T-helper 1 cell treated with Interleukin-12 subunit alpha and Interleukin-12 subunit beta and Interleukin-4 antibody, amounts not matched to agents 30 ng/mL and 1 ng/mL, for 36 hours (primary cell): ENCODE measurements around the gene GALNT9. TPM values are rescaled to one million over a fixed set of nuclear protein-coding genes. Genes with fewer than 3 reads are reported as not detected.
"Not testable (repeated sequence)": the region's sequence is repeated elsewhere in the genome, so short reads cannot be mapped to it uniquely, and the experiment has no call there.

Experiments used
- intact Hi-C: fragments of 100-400 bp; cut with micrococcal nuclease; formaldehyde crosslinking; loops from one replicate; pipeline ENCODE4 v1.15.1; 2024
- total RNA-seq: library from RNA; stranded (reverse); gene quantifications from 2 replicates; pipeline ENCODE4 v1.2.3, GENCODE V29; 2022

GALNT9 gene
- total RNA-seq: not detected in 2 replicates

DNA sequence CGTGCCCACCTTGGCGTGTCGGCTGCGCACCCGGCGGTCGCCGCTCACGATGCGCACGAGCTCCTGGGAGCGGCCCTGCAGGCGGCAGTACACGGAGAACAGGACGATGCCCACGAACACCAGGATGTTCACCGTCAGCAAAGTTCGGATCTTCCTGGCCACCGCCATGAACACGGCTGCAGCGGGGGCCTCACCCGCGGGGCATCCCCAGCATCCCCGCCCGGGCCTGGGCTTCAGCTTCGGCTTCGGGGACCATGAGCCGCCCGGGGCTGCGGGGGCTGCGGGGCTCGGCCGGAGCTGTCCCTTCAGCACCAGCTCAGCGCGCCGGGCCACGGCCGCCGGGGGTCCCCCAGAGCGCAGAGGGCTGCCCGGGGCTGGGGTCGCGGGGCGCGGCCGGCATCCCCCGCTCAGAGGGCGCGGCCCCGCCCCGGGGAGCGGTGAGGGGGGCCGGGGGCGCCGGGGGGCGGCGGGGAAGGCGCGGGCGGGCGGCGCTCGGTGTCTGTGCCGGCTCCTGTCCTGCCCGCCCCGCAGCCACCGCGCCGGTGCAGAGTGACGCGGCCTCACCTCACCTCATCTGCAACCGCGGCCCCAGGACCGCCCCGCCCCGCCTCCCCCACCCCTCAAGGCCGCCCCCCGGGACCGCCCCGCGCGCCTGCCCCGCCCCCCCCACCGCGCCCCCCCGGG lies at the start of gene GALNT9:
TSS of gene GALNT9 (minus strand) at position 554 of the 684 bp plus-strand sequence. CDS start at position 168, 386 bp downstream.
- intact Hi-C loops: no loop called here

DNA sequence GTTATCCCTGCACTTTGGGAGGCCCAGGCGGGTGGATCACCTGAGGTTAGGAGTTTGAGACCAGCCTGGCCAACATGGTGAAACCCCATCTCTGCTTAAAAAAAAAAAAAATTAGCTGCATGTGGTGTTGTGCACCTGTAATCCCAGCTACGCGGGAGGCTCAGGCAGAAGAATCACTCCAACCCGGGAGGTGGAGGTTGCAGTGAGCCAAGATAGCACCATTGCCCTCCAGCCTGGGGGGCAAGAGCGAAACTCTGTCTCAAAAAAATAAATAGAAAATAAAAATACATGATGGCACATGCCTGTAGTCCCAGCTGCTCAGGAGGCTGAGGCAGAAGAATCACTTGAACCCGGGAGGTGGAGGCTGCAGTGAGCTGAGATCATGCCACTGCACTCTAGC lies 49.7 kb upstream of the GALNT9 start:
- intact Hi-C loops: not testable (repeated sequence)

- intact Hi-C loops: no loop called here
Measured at GRCh38 chr12:132377147-132377546, 47.8 kb upstream of the GALNT9 start.

- intact Hi-C loops: no loop called here
Measured at GRCh38 chr12:132376464-132376830, 47.1 kb upstream of the GALNT9 start.

DNA sequence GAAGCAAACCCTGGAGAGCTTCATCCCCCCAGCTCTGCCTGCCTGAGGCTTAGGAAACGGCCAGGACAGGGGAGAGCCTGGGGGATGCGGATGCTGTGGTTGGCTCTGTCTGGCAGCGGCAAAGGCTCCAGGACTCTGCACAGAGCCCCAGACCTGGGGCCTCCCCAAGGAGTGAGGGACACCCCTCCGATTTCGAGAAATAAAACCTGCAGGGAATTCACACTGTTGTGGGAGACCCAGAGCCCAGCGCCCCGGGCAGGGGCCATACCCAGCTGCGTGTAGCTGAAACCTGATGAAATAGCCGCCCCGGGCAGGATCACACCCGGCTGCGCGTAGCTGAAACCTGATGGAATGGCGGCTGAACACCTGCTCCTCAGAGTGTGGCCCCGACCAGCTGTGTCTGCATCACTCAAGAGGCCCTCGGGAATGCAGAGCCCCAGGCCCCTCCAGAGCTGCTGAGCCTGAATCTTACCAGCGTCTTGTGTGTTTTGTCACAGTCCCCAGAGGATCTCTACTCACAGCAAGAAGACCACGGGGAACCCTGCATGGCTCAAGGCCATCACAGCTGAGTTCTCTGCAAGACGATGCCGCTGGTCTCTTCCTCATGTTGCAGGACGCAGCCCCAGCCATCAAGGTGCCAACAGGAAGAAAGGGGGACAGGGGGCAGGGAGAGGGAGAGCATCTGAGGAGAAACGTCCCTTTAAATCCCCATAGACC lies 46.5 kb upstream of the GALNT9 start:
- intact Hi-C loops: no loop called here

DNA sequence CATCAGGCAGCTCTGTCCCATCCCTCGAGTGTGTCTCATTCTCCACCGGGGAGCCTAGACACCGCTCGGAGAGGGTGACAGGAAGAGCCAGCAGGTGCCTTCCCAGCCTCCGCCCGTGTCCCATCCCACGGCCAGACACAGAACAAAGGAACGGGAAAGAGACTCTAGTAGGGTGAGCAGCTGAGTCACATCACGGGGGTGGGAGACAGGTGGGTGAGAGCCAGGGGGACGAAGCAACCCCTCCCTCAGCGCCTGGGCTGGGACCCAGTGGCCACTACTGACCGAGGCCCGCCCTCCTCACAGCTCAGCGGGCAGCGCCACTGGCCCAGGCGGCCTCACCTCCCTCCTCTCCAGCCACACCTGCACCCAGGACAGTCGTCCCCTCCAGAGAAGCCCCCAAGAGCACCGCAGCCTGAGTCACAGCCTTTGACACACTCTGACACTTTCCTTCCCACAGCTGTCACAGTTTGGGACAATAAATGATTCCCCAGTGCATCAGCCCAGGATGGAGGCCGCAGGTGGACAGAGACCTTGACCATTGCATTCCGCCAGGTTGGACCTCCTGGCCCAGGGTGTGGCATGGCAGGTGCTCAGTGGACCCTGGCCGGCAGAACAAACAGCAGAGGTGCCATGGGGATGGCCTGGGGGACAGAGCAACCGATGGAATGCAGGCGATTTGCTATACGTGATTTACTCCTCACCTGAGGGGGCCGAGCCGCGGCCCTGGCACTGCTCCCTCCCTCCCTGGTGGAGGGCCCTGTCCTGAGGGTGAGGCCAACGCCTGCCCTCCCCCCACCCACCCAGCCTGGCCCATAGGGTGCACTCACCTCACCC lies 45.4 kb upstream of the GALNT9 start:
- intact Hi-C loops: no loop called here

- intact Hi-C loops: no loop called here
Measured at GRCh38 chr12:132373901-132374611, 44.7 kb upstream of the GALNT9 start.

DNA sequence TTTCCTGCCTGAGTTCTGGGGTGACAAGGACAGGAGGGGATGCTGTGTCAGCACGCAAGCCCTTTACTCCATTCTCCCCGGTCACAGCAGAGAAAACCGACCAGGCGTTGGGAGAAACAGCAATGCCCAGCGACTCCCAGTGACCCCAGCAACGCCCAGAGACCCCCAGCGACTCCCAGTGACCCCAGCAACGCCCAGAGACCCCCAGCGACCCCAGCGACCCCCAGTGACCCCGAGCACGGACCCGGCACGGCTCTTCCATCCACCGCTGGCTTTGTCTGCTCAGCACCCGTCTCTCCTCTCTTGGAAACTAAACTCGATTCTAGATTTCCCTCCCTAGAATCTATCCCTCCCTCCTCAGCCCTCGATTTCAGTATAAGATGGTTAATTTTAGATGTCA lies 38.5 kb upstream of the GALNT9 start:
- intact Hi-C loops: no loop called here

GRCh38 chr12:132367071-132367851 lies 37.9 kb upstream of the GALNT9 start:
- intact Hi-C loops: no loop called here

DNA sequence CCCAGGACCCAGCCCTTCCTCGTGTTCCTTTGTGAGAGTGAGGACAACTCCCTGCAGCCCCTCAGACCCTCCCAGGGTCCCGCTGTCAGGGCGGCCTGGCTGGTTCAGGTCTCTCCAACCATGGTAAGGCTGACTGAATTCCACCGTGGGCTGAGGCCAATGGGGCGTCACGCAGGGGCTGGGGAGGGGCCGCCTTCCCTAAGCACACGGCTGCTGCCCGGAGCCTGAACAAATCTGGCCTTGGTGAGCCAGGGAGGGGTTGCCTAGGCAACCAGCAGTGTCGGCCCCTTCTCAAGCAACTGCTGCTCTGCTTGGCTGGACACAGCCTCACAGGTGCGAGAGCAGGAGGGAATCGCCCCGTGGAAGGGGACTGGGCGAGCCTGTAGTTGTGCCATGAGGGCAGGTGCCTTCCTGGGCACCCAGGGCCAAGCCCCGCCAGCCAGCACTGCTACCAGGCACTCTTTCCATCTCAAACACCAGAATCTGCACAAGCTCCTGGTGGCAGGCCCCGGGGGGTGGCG lies 37.0 kb upstream of the GALNT9 start:
- intact Hi-C loops: no loop called here

DNA sequence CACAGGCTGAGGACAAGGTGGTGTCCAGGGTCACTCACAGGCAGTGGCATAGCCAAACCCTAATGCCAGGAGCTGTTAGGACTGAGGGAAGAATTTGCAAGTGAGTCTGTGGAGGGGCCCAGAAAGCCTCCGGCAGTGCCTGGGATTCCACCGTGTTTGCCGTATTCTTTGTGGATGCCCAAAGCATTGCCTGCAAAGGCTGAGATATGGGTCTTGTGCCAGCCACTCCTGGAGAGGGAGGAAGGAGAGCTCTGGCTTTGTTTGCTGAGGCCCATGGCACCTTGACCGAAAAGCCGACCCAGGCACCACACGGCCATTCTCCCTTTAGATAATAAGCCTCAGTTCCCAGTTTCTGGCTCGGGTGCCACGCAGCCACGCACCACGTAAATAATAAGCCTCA lies 35.8 kb upstream of the GALNT9 start:
- intact Hi-C loops: no loop called here

DNA sequence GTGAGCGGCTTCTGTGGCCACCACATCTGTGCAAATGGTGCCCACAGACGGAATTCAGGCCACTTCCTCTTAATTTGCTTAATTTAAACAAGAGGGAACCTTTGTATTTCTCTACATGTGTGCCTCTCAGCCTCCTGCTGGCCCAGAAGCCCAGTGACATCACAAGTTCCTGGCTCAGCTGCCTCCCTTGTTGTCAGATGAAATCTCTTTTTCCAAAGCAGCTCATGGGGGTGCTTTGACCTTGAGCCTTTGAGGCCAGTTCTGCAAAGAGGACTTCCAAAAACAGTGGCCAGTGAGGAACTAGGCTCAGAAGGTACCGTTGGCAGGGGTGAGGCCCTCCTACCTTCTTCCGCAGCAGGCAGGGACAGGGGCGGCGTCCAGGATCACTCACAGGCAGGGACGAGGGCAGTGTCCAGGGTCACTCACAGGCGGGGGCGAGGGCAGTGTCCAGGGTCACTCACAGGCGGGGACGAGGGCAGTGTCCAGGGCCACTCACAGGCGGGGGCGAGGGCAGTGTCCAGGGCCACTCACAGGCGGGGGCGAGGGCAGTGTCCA lies 35.0 kb upstream of the GALNT9 start:
- intact Hi-C loops: no loop called here

DNA sequence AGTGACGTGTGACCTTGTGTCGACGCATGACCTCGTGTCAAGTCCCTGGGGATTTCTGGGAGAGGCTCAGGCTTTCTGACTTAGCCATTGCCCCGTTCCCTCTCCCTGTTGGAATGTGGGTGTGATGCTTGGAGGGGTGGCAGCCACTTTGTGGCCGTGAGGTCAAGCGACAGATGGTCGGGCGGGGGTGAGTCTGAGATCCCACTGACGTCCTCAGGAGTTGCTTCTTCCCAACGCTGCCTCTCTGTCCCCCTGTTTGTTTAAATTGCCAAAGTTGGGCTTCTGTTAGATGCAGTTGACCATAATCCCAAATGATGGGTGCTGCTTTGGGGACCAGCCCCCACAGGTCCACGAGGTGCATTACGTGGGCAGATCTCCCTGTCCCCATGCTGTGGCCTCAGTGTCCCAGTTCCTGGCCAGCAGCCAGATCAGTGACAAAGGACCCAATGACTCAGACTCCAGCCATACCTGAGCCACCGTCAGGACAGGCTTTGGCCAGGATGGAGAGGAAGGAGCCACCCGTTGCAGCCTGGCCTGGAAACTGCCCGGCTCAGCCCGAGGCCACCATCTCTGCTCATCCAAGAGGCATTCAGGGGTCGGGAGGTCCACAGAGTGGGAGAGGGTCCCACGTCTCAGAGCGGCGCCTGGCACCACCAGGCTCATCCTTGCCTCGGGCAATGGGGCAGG lies 34.4 kb upstream of the GALNT9 start:
- intact Hi-C loops: no loop called here

DNA sequence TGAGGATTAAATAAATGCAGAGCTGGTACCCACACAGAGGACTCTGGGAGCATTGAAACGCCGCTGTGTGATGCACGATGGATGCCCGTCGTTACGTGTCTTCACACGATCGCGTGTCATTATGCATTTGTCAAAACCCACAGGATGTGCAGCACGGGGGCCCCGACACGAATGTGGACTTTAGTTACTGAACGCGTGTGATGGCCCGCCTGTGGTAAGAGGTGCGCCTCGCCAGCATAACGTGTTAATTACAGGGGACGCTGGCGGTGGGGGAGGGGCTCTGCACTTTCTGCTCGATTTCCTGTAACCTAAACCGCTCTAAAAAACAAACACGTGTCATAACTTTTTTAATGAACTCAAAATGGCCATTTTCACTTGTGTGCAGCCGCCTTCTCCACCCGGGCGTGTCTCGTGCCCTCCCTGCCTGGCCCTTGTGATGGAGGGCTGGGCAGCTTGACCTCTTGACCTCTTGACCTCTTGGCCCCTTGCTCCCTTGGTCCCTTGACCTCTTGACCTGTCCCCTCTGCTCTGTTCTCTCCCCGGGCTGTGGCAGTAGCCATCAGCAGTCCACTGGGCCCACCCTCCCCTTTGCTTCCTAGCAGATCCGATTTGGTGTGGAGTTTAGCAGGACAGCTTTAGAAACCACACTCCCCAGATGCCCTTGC lies 33.7 kb upstream of the GALNT9 start:
- intact Hi-C loops: no loop called here

DNA sequence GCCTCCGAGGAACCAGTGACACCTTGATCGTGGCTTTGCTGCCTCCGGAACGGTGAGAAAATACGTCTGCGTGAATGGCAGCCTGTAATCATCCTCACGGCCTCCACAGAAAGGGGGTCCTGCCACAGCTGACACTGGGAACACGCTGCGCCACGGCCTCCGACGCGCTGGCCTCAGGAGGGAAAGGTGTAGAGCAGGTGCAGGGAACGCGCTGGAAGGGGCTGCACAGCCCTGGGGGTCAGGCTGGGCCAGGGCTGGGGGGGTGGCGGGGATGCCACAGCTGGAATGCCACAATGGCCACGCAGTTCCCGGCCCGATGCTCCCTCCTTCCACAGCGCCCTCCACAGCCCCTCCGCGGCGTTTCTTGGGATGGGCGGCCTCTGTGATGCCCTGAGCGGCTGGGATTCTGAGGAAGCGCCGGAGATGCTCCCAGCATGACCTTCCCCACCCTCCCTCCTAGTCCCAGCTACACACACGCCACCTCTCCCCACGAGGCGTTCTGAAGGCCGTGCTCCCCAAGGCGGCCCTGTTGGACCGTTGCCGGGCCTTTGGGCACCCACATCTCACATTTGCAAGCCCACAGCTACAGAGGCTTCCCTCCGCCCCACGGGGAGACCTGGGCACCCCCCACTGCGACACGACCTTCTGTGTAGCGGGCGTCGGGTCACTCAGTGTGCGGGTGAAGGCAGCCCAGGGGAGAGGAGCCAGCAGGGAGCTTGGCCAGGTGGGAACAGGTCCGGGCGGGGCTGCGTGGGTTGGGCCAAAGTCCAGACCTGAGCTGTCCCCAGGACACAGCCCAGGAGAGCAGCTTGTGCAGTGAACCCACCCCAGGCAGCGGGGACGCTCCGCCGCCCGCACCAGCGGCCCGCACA lies 31.8 kb upstream of the GALNT9 start:
- intact Hi-C loops: no loop called here

DNA sequence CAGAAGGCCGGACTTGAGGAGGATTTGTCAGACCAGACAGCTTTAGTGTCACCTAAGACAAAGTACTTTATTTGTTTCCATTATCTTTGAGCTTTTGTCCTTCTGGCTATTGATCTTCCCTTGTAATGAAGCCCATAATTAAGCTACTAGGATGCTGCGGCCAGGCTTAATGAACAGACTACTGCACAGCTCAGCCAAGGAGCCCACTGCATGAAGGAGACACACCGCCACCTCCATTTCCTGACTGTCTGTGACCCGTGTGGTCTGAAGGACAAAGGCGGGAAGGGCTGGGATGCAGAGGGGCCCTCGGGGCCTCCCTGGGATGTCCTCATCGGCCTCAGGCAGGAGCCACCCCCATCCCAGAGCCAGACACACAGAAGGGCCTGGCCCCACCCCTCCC lies 31.0 kb upstream of the GALNT9 start:
- intact Hi-C loops: no loop called here

DNA sequence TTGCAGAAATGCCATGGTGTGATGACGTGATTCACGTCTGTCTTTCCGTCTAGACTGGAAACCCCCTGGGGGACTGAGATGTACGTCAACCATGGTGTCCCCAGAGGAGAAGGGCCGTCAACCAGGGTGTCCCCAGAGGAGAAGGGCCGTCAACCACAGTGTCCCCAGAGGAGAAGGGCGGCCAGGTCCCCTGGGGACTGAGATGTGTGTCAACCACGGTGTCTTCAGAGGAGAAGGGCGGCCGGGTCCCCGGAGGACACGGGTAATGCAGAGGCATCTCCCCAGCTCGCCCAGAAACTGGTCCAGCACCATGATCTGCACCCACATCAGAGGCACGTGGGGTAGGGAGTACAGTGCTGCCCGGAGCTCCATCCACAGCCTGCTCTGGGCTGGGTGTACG lies 30.6 kb upstream of the GALNT9 start:
- intact Hi-C loops: no loop called here

- intact Hi-C loops: no loop called here
Measured at GRCh38 chr12:132359551-132359950, 30.2 kb upstream of the GALNT9 start.
